GM21367 (cell line): ENCODE measurements around the gene DMD.
"Not testable (repeated sequence)": the region's sequence is repeated elsewhere in the genome, so short reads cannot be mapped to it uniquely, and the experiment has no call there.

ENCODE experiments used
- ATAC-seq: cut with Tn5 transposase; IDR thresholded peaks from one replicate; pipeline ENCODE4 v1.9.1; 2021; ENCODE audit not compliant: unreplicated experiment

Gene DMD

GRCh38 chrX:32644476-32645245, 566.7 kb downstream of the DMD start:
- ATAC-seq, result no peak

- ATAC-seq, result no peak
Measured at GRCh38 chrX:32642283-32642682, 569.1 kb downstream of the DMD start.

- no peak for ATAC-seq
Measured at GRCh38 chrX:32618154-32618553, 593.2 kb downstream of the DMD start.

DNA sequence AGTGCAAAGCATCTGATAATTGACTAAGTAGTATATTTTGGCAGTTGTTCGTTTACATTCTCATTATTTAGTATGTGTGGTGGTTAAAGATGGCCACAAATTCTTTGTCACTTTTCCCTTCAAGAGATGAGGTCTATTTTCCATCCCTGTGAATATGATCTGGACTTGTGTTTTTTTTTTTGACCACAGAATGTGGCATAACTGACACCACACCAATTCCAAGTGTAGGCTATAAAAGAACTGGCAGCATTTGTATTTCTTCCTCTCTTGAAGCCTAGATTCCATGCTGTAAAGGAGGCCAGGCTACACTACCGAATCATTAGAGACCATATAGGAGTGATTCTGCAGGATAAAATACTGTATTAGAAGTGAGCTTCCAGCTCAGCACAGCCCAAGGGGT, 596.6 kb downstream of the DMD start:
- no peak for ATAC-seq

DNA sequence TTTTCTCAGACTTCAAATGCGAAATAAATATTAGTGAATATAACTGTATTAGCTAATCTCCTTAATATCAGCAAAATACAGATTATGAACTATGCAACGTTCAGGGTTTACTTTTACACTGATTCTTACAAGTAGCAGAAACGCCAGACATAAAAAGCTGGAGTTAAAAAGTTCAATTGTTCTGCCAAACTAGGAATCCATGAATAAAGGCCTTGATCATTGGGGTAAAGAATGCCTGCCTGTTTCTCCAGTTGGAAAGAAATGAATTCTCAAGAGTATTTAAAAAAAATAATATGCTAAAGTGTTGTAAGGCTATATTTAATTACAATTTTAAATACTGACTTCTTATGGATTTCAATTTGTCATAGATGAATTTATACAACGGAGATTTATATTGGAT, 612.2 kb downstream of the DMD start:
- no peak for ATAC-seq

DNA sequence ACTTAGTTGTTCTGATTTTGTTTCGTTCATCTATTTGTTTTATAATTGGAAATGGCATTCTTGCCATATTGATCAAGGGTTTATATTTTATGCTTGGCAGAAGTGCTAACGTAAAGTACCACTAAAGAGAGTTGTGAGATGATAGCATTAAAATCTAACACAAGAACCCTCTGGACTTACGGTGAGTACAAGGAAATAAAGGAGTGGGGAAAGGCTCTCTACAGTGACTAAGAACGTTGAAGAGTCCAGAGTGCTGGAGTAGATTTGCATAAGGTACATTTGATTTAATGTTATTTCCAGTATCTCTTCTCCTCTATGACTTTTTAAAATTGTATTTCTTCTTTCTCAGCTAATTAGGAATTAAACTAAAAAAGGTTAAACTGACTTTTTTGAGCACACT, 612.6 kb downstream of the DMD start:
- ATAC-seq, result no peak

- no peak for ATAC-seq
Measured at GRCh38 chrX:32597777-32598176, 613.6 kb downstream of the DMD start.

- ATAC-seq, result no peak
Measured at GRCh38 chrX:32592786-32593185, 618.6 kb downstream of the DMD start.

DNA sequence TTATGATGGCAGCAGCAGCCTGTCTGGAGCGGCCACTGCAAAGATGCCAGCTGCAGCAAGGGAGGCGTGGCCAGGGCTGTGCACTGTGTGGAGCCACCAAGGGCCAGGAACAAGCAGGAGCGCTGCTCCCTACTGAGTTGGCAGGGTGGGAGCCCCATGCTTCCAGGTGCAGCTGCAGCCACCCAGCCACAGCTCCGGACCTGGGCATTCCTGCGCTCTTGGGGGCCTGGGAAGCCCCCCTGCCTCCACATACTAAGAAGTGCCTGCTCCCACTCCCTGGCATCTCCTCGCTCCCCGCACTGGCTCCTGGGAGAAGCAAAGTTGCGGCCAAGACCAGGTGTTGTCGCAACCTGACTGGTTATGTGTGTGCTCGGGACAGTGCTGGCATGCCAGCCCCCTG, 619.8 kb downstream of the DMD start:
- ATAC-seq, result no peak

DNA sequence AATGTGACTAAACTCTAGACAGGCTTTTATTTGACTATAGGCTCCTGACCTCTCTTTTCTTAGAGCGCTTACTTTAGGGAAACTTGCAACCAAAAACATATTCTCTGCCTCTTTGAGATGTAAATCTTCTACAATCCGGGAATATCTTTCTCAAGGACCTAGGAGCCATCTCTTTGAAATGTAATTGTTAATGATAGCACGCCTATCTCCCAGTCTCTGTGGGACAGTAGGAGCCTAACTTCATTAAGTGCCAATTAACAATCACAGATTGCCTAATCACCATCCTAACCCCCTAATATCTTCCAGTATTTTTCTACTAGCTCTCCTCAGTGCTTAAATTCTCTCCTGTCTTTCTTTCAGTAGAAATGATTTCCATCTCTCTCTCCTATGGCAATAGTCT, 628.6 kb downstream of the DMD start:
- no peak for ATAC-seq

- no peak for ATAC-seq
Measured at GRCh38 chrX:32576885-32577284, 634.5 kb downstream of the DMD start.

DNA sequence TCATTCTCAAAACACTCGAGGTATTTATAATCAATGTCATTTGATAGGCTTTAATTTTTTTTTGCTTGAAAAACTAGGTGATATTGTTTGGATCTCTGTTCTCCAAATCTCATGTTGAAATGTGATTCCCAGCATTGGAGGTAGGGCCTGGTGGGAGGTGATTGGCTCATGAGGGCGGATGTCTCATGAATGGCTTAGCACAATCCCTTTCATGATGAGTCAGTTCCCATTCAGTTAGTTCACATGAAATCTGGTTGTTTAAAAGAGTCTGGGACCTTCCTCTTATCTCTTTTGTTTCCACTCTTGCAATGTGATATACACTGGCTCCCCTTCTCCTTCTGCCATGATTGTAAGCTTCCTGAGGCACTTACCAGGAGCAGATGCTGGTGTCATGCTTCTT, 638.7 kb downstream of the DMD start:
- ATAC-seq, result no peak

GRCh38 chrX:32571579-32571978, 639.8 kb downstream of the DMD start:
- ATAC-seq, result no peak

DNA sequence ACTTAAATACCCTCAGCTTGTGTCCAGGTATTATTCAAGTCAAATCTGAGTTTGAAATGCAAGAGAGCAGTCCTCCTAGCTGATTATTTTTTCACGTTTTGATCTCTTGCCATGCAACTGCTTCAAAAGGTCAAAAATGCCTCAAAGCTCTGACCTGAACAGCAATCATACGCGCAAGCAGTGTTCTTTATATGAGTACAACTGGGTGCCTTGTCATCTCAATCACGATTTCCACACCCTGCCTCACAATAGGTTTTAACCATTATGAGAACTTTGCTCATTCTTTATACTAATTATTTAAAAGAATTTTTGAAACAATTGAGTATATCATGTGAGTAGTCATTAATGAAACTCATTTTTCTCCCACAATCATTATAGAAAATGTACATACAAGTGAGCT, 649.1 kb downstream of the DMD start:
- no peak for ATAC-seq

GRCh38 chrX:32545101-32545500, 666.2 kb downstream of the DMD start:
- no peak for ATAC-seq

- no peak for ATAC-seq
Measured at GRCh38 chrX:32538554-32538953, 672.8 kb downstream of the DMD start.

DNA sequence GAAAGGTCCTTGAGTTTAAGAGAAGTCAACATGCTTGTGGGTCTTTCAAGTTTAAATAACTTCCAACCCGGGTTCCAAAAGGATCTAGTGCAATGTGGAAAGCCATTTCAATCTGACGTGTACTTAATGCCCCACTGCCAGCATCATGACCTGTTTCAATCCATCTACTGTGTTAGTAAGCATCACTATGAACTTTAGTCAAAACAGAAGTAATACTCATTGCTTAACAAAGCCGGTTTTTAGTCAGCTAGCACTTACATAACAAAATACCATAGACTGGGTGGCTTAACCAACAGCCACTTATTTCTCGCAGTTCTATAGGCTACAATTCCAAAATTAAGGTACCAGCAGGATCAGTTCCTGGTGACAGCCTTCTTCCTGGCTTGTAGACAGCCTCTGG, 677.5 kb downstream of the DMD start:
- no peak for ATAC-seq

- ATAC-seq, result no peak
Measured at GRCh38 chrX:32532262-32532661, 679.1 kb downstream of the DMD start.

GRCh38 chrX:32530802-32531403, 680.4 kb downstream of the DMD start:
- ATAC-seq, result no peak

- not testable (repeated sequence) for ATAC-seq
Measured at GRCh38 chrX:32528451-32528850, 682.9 kb downstream of the DMD start.

GRCh38 chrX:32525234-32525633, 686.1 kb downstream of the DMD start:
- ATAC-seq, result no peak

DNA sequence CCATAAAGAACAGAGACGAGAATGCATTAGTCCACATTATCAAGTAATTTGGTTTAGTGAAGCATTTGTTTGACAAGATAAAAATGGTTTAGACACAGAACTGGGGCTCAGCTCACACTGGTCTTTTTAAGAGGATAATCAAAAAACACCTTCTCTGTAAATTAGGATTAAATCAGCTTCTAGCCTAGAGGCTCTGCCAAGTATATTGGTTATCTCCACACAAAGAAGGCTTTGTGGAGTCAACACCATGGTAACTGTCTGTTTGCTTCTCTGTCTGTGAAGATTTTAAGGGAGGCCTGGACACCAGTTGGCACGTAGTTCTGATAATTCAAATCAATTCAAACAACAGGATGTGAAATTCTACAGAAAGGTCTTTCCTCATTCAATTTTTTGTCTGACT, 687.0 kb downstream of the DMD start:
- no peak for ATAC-seq

DNA sequence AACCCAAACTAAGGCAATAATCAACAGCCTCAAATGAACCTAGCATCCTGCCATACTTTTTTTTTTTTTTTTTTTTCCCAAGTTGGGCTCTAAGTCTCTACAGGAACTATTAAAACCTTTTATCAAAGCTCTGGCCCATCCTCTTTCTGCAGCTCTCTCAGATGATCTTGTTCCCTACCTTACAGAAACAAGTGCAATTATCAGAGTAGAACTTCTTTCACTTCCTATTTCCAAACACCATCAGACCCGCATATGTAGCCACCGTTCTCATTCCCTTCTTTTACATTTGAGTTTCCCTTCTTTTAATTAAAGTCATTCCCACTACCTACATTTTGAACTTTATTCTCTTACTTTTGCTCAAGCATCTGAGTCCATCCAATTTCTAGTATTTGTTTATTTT, 690.6 kb downstream of the DMD start:
- no peak for ATAC-seq
